NCI-H82 (cell line): Measurements from ENCODE around the gene GMPPA.

ENCODE experiments used
- DNase-seq: peaks from one replicate; lab custom pipeline; 2025; lab: John Stamatoyannopoulos, UW

GMPPA gene

GRCh38 chr2:219506802-219507526, 8.3 kb downstream of the GMPPA start:
- peak; percentile 91 for DNase-seq

GRCh38 chr2:219507581-219508443, 9.1 kb downstream of the GMPPA start:
- DNase-seq: peak; percentile 84

GRCh38 chr2:219508444-219508734, 9.7 kb downstream of the GMPPA start:
- no peak for DNase-seq

GRCh38 chr2:219508971-219509779, 10.5 kb downstream of the GMPPA start:
- peak; percentile 83 for DNase-seq

GRCh38 chr2:219509780-219510511, 11.3 kb downstream of the GMPPA start:
- DNase-seq: peak; percentile 98

- DNase-seq: peak; percentile 80
These were observed 11.9 kb downstream of the GMPPA start for GRCh38 chr2:219510512-219511135.

- DNase-seq: peak; percentile 97
These were observed 13.0 kb downstream of the GMPPA start for GRCh38 chr2:219511547-219512325.

- peak; percentile 85 for DNase-seq
These were observed 14.0 kb downstream of the GMPPA start for GRCh38 chr2:219512524-219513216.

- peak; percentile 55 for DNase-seq
These were observed 15.1 kb downstream of the GMPPA start for GRCh38 chr2:219513787-219514186.

GRCh38 chr2:219514196-219514761, 15.6 kb downstream of the GMPPA start, which contains the start of gene ASIC4:
Gene ASIC4 (plus strand): TSS chr2:219514482. CDS start chr2:219514725, 243 bp downstream.
- peak; percentile 86 for DNase-seq

GRCh38 chr2:219514836-219515235, 16.1 kb downstream of the GMPPA start:
- no peak for DNase-seq

- peak; percentile 39 for DNase-seq
These were observed 17.4 kb downstream of the GMPPA start for GRCh38 chr2:219515874-219516629.

GRCh38 chr2:219516888-219517287, 18.2 kb downstream of the GMPPA start:
- DNase-seq: no peak

- DNase-seq: peak; percentile 93
These were observed 19.5 kb downstream of the GMPPA start for GRCh38 chr2:219517954-219518778.

- DNase-seq: peak; percentile 59
These were observed 20.8 kb downstream of the GMPPA start for GRCh38 chr2:219519526-219519916.

GRCh38 chr2:219520079-219520478, 21.4 kb downstream of the GMPPA start:
- peak; percentile 92 for DNase-seq

GRCh38 chr2:219521066-219521880, 22.6 kb downstream of the GMPPA start:
- peak; percentile 99 for DNase-seq
